A549 (cell line): ENCODE results near the gene SEPTIN2. TPM values are rescaled to one million over a fixed set of nuclear protein-coding genes. Genes with fewer than 3 reads are reported as not detected.
"Not testable (repeated sequence)": the region's sequence is repeated elsewhere in the genome, so short reads cannot be mapped to it uniquely, and the experiment has no call there.

Experiments used
- ATAC-seq, 2 experiments: fragments of 200-7000 bp in 1 of 2; fragments of >200 bp in 1 of 2; cut with Nextera tagmentation in 1 of 2; cut with Tn5 transposase in 1 of 2; 3 replicates each; pipeline versions ENCODE4 v1.8.0 to v1.9.1; 2018 to 2020; ENCODE audit warnings: mild to moderate bottlenecking in 1 of 2, moderate library complexity in 1 of 2
- CTCF ChIA-PET: fragments of 300-600 bp; sonication (Branson Sonifier 250); formaldehyde crosslinking; extraction: SDS; loops from one replicate; lab custom pipeline; 2021; ENCODE audit warnings: antibody characterized with exemption, inconsistent platforms; lab: Yijun Ruan, JAX
- POLR2A ChIA-PET: fragments of 350-600 bp; formaldehyde crosslinking; extraction: SDS; loops from one replicate; lab custom pipeline; 2021; ENCODE audit warnings: antibody characterized with exemption, inconsistent platforms; lab: Yijun Ruan, JAX
- DNase-seq, 2 experiments: peaks; one replicate each; pipeline versions ENCODE4 v3.0.0 to v3.0.0-alpha.2; 2011 to 2016; ENCODE audit warnings: low read depth in 1 of 2, low spot score in 1 of 2
- FAIRE-seq: peaks from 2 replicates; lab custom pipeline; 2011; peaks lifted over from hg19 to GRCh38; lab: Jason Lieb, UNC
- H3K27ac ChIP-seq, 2 experiments: fragments of >200 bp; sonication (Bioruptor Twin); formaldehyde crosslinking; 3 replicates each; pipeline ENCODE4 v1.5.1; 2016 to 2017
- H3K4me1 ChIP-seq: fragments of >200 bp; sonication (Bioruptor Twin); formaldehyde crosslinking; 3 replicates; pipeline ENCODE4 v1.6.1; 2016
- H3K4me2 ChIP-seq: fragments of >200 bp; sonication (Bioruptor Twin); formaldehyde crosslinking; 3 replicates; pipeline ENCODE4 v1.6.1; 2016
- H3K4me3 ChIP-seq: fragments of >200 bp; sonication (Bioruptor Twin); formaldehyde crosslinking; 3 replicates; pipeline ENCODE4 v1.5.1; 2016
- H3K9me3 ChIP-seq: fragments of >200 bp; sonication (Bioruptor Twin); formaldehyde crosslinking; 3 replicates; pipeline ENCODE4 v1.6.1; 2016
- CHD4 ChIP-seq: fragments of 200-600 bp; sonication (generic); IDR thresholded peaks from 2 replicates; pipeline ENCODE4 v1.6.1; 2016; ENCODE audit warnings: antibody characterized with exemption, mild to moderate bottlenecking, borderline replicate concordance
- EHF ChIP-seq: fragments of 250-450 bp; sonication (Bioruptor Pico); IDR thresholded peaks from 2 replicates; pipeline ENCODE4 v1.5.0; 2020; ENCODE audit warnings: mild to moderate bottlenecking
- HDAC2 ChIP-seq: fragments of 200-600 bp; sonication (generic); IDR thresholded peaks from 2 replicates; pipeline ENCODE4 v1.6.1; 2016
- HOXB13 ChIP-seq: fragments of 250-450 bp; sonication (Bioruptor Pico); IDR thresholded peaks from 2 replicates; pipeline ENCODE4 v1.5.0; 2020; ENCODE audit warnings: low read depth, mild to moderate bottlenecking, moderate library complexity
- HOXB5 ChIP-seq: fragments of 250-450 bp; sonication (Bioruptor Pico); IDR thresholded peaks from 2 replicates; pipeline ENCODE4 v1.5.0; 2020; ENCODE audit warnings: mild to moderate bottlenecking, moderate library complexity
- JUNB ChIP-seq: fragments of >200 bp; sonication (Bioruptor Twin); formaldehyde crosslinking; IDR thresholded peaks from 2 replicates; pipeline ENCODE4 v1.6.1; 2016
- KDM5A ChIP-seq: fragments of 200-600 bp; sonication (generic); IDR thresholded peaks from 2 replicates; pipeline ENCODE4 v1.6.1; 2016; ENCODE audit warnings: antibody characterized with exemption, mild to moderate bottlenecking
- MAFK ChIP-seq: fragments of 450-650 bp; IDR thresholded peaks from 2 replicates; pipeline ENCODE4 v1.6.1; 2014; ENCODE audit not compliant: partially characterized antibody
- NFE2L2 ChIP-seq: fragments of 150-350 bp; conservative IDR thresholded peaks from 2 replicates; pipeline ENCODE4 v1.6.1; 2014; ENCODE audit warnings: low read length
- NPAS2 ChIP-seq: fragments of 250-450 bp; sonication (Bioruptor Pico); IDR thresholded peaks from 2 replicates; pipeline ENCODE4 v1.8.0; 2022; ENCODE audit warnings: mild to moderate bottlenecking, moderate library complexity, borderline replicate concordance
- RAD21 ChIP-seq, 2 experiments: fragments of >200 bp in 1 of 2; sonication (Bioruptor Twin) in 1 of 2; formaldehyde crosslinking in 1 of 2; IDR thresholded peaks in 1 of 2; conservative IDR thresholded peaks in 1 of 2; 2 replicates in 1 of 2; 3 replicates in 1 of 2; pipeline ENCODE4 v1.6.1; 2012 to 2018; ENCODE audit warnings: inconsistent platforms in 1 of 2
- RCOR1 ChIP-seq: fragments of 150-350 bp; IDR thresholded peaks from 2 replicates; pipeline ENCODE4 v1.6.1; 2014; ENCODE audit warnings: antibody characterized with exemption, low read length, low read depth
- RNF2 ChIP-seq: fragments of 200-600 bp; sonication (generic); IDR thresholded peaks from 2 replicates; pipeline ENCODE4 v1.6.1; 2016; ENCODE audit warnings: low read depth, mild to moderate bottlenecking, antibody characterized with exemption, moderate library complexity, borderline replicate concordance
- TP53 ChIP-seq: fragments of 250-450 bp; sonication (Bioruptor Pico); IDR thresholded peaks from 2 replicates; pipeline ENCODE4 v1.5.0; 2021; ENCODE audit warnings: mild to moderate bottlenecking, moderate library complexity
- WGBS: methylation state at CpG from one replicate; pipeline ENCODE4 v1.1.6; 2017; ENCODE audit errors: missing lambda C conversion rate; 5-methylcytosine and 5-hydroxymethylcytosine counted together
- polyA plus RNA-seq, 4 experiments: library from polyadenylated mRNA; depleted of rRNA in 3 of 4; stranded (reverse); fragments of >200 nt; fragmentation: RNase III in 1 of 4; extraction: RNeasy Plus Mini Kit Qiagen cat#74134 plus additional on column Dnase treatment in 1 of 4; gene quantifications; 2 replicates in 3 of 4; 3 replicates in 1 of 4; pipeline ENCODE4 v1.2.3, GENCODE V29; 2011 to 2017
- TF ChIP-seq, protein P1 (sequence below): fragments of 200-600 bp; sonication (generic); IDR thresholded peaks from 2 replicates; pipeline ENCODE4 v1.6.1; 2016; ENCODE audit warnings: antibody characterized with exemption, mild to moderate bottlenecking, moderate library complexity
- TF ChIP-seq, protein P2 (sequence below): fragments of 150-350 bp; IDR thresholded peaks from 2 replicates; pipeline ENCODE4 v1.6.1; 2014; ENCODE audit warnings: low read depth, mild to moderate bottlenecking, low read length
- TF ChIP-seq, protein P3 (sequence below): fragments of 250-450 bp; sonication (Bioruptor Pico); IDR thresholded peaks from 2 replicates; pipeline ENCODE4 v1.5.0; 2021; ENCODE audit warnings: mild to moderate bottlenecking, moderate library complexity, borderline replicate concordance
- TF ChIP-seq, protein P4 (sequence below): IDR thresholded peaks from 2 replicates; pipeline ENCODE4 v1.6.1; 2012; ENCODE audit warnings: low read depth, borderline replicate concordance

SEPTIN2 gene
- polyA plus RNA-seq, 2 of the 4 experiments (the other 2 are of a cell fraction): 341 to 762 TPM

DNA sequence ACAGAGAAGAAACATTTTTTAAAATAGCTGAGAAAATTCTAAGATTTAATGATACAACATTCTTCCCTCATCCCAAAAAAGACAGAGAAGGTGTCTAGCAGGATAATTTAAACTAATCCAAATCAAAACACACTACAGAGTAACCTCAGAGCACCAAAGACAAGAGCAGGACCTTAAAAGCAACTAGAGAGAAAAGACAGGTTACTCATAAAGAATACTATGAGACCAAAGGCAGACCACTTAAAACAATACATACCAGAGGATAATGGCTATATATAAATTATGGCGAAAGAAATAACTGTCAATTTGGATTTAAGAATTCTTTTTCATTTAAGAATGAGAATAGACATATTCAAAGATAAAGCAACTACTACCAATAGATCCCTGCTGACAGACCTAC lies 40.2 kb upstream of the SEPTIN2 start:
- no peak for ATAC-seq
- FAIRE-seq: no peak
- Histone ChIP-seq H3K4me2 (no peak overlapping the region), H3K4me1 (peaks cover 25% of the 10 kb centered on the region; the same call in 2 of the 3 replicates), H3K9me3 (no peaks in the 10 kb centered on the region), H3K27ac (no peak overlapping the region), H3K4me3 (no peak overlapping the region)
- no peak for DNase-seq
- 96% methylated on average over 1 of the region's 1 CpG for WGBS
- TF ChIP-seq, protein P1, sequence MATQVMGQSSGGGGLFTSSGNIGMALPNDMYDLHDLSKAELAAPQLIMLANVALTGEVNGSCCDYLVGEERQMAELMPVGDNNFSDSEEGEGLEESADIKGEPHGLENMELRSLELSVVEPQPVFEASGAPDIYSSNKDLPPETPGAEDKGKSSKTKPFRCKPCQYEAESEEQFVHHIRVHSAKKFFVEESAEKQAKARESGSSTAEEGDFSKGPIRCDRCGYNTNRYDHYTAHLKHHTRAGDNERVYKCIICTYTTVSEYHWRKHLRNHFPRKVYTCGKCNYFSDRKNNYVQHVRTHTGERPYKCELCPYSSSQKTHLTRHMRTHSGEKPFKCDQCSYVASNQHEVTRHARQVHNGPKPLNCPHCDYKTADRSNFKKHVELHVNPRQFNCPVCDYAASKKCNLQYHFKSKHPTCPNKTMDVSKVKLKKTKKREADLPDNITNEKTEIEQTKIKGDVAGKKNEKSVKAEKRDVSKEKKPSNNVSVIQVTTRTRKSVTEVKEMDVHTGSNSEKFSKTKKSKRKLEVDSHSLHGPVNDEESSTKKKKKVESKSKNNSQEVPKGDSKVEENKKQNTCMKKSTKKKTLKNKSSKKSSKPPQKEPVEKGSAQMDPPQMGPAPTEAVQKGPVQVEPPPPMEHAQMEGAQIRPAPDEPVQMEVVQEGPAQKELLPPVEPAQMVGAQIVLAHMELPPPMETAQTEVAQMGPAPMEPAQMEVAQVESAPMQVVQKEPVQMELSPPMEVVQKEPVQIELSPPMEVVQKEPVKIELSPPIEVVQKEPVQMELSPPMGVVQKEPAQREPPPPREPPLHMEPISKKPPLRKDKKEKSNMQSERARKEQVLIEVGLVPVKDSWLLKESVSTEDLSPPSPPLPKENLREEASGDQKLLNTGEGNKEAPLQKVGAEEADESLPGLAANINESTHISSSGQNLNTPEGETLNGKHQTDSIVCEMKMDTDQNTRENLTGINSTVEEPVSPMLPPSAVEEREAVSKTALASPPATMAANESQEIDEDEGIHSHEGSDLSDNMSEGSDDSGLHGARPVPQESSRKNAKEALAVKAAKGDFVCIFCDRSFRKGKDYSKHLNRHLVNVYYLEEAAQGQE: no peak
- TF ChIP-seq, protein P2, sequence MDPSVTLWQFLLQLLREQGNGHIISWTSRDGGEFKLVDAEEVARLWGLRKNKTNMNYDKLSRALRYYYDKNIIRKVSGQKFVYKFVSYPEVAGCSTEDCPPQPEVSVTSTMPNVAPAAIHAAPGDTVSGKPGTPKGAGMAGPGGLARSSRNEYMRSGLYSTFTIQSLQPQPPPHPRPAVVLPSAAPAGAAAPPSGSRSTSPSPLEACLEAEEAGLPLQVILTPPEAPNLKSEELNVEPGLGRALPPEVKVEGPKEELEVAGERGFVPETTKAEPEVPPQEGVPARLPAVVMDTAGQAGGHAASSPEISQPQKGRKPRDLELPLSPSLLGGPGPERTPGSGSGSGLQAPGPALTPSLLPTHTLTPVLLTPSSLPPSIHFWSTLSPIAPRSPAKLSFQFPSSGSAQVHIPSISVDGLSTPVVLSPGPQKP: no peak
- TF ChIP-seq NFE2L2: no peak
- TF ChIP-seq NPAS2 (CRISPR knock-in tag): no peak
- TF ChIP-seq CHD4: no peak
- no peak for TF ChIP-seq EHF
- TF ChIP-seq RCOR1: no peak
- no peak for TF ChIP-seq HOXB13 (CRISPR knock-in tag)
- TF ChIP-seq, protein P3, sequence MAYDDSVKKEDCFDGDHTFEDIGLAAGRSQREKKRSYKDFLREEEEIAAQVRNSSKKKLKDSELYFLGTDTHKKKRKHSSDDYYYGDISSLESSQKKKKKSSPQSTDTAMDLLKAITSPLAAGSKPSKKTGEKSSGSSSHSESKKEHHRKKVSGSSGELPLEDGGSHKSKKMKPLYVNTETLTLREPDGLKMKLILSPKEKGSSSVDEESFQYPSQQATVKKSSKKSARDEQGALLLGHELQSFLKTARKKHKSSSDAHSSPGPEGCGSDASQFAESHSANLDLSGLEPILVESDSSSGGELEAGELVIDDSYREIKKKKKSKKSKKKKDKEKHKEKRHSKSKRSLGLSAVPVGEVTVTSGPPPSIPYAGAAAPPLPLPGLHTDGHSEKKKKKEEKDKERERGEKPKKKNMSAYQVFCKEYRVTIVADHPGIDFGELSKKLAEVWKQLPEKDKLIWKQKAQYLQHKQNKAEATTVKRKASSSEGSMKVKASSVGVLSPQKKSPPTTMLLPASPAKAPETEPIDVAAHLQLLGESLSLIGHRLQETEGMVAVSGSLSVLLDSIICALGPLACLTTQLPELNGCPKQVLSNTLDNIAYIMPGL (CRISPR knock-in tag): no peak
- no peak for TF ChIP-seq RNF2
- no peak for TF ChIP-seq TP53
- TF ChIP-seq, protein P4, sequence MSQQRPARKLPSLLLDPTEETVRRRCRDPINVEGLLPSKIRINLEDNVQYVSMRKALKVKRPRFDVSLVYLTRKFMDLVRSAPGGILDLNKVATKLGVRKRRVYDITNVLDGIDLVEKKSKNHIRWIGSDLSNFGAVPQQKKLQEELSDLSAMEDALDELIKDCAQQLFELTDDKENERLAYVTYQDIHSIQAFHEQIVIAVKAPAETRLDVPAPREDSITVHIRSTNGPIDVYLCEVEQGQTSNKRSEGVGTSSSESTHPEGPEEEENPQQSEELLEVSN: no peak
- TF ChIP-seq RAD21 (conservative IDR thresholded peaks at IDR 0.05 in 1 of 2, IDR thresholded peaks at IDR 0.05 in 1 of 2): no peak
- TF ChIP-seq JUNB: no peak
- TF ChIP-seq HOXB5: no peak
- CTCF ChIA-PET: no interaction called here
- POLR2A ChIA-PET: no interaction called here

DNA sequence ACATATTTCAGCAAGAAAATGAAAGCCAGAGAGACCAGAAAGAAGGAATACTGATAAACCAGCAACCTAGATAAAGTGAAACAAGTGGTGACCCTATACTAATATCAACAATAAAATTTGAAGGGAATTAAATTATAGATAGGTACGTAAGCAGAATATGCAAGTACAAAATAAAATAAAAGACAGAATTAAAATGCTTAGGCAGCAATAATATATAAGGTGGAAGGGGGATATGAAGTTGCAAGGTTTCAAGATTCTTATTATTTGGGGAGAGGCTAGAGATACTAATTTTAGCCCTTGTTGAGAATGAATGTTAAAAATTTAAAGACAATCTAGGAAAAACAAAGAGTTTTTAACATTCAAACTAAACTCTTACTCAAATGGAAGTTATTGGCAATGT lies 39.8 kb upstream of the SEPTIN2 start:
- Histone ChIP-seq H3K9me3 (no peaks in the 10 kb centered on the region), H3K4me3 (no peak overlapping the region), H3K27ac (no peak overlapping the region), H3K4me2 (no peak overlapping the region), H3K4me1 (peaks cover 21% of the 10 kb centered on the region; the same call in 2 of the 3 replicates)
- ATAC-seq (no peak), DNase-seq (no peak), FAIRE-seq (no peak)
- TF ChIP-seq HDAC2 (no peak), NFE2L2 (no peak), KDM5A (no peak), MAFK (peak; percentile 77)
- 77% methylated on average over 1 of the region's 1 CpG for WGBS
- ChIA-PET CTCF (interaction anchor here (1.4 kb wide), 1 partner anchor 384 kb away, joined by 3 read pairs; no protein-coding TSS in a partner anchor), POLR2A (no interaction called here)

DNA sequence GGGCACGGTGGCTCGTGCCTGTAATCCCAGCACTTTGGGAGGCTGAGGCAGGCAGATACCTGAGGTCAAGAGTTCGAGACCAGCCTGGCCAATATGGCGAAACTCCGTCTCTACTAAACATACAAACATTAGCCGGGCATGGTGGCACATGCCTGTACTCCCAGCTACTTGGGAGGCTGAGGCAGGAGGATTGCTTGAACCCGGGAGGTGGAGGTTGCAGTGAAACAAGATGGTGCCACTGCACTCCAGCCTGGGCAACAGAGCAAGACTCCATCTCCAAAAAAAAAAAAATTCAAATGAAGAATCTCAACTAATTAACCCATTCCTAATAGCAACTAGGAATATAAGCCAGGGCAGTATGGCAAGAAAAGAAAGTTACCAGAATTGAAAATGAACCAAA lies 37.4 kb upstream of the SEPTIN2 start:
- H3K9me3 ChIP-seq, H3K27ac ChIP-seq, H3K4me2 ChIP-seq, DNase-seq, H3K4me3 ChIP-seq, POLR2A ChIA-PET, FAIRE-seq, ATAC-seq, CTCF ChIA-PET: not testable (repeated sequence)
- WGBS: 97% methylated on average over 7 of the region's 7 CpGs
- H3K4me1 ChIP-seq: peaks cover 13% of the 10 kb centered on the region; the same call in 2 of the 3 replicates
